GM10266 (cell line): ENCODE data around the gene FGF14.

Experiments
- DNase-seq: peaks from one replicate; pipeline ENCODE4 v3.0.0; 2012; ENCODE audit errors: extremely low spot score
- CTCF ChIP-seq: IDR thresholded peaks from 2 replicates; pipeline ENCODE4 v1.5.1; 2012; ENCODE audit warnings: mild to moderate bottlenecking, low read depth; ENCODE audit not compliant: control insufficient read depth, insufficient read depth; ENCODE audit errors: missing control alignments

The FGF14 gene

GRCh38 chr13:101967216-101967615 is 434.6 kb downstream of the FGF14 start:
- DNase-seq = no peak
- TF ChIP-seq CTCF = no peak

- no peak for TF ChIP-seq CTCF
- no peak for DNase-seq
These were observed 436.8 kb downstream of the FGF14 start for GRCh38 chr13:101965096-101965495.

GRCh38 chr13:101959016-101959415 is 442.8 kb downstream of the FGF14 start:
- no peak for DNase-seq
- TF ChIP-seq CTCF = no peak

GRCh38 chr13:101955764-101956163 is 446.1 kb downstream of the FGF14 start:
- no peak for DNase-seq
- TF ChIP-seq CTCF = no peak

- no peak for TF ChIP-seq CTCF
- no peak for DNase-seq
These were observed 450.7 kb downstream of the FGF14 start for GRCh38 chr13:101951114-101951513.

- no peak for DNase-seq
- no peak for TF ChIP-seq CTCF
These were observed 452.2 kb downstream of the FGF14 start for GRCh38 chr13:101949681-101950080.

- DNase-seq = no peak
- TF ChIP-seq CTCF = no peak
These were observed 455.4 kb downstream of the FGF14 start for GRCh38 chr13:101946401-101946800.
